GM21619 (cell line): ENCODE results near the gene SMS.

Experiments used
- ATAC-seq: cut with Tn5 transposase; IDR thresholded peaks from one replicate; pipeline ENCODE4 v1.9.1; 2021; ENCODE audit not compliant: unreplicated experiment

The SMS gene

GRCh38 chrX:21975812-21976211 is 35.3 kb downstream of the SMS start:
- ATAC-seq: no peak

- ATAC-seq: no peak
Measured at GRCh38 chrX:21978346-21978745, 37.8 kb downstream of the SMS start.

GRCh38 chrX:21982311-21982710 is 41.8 kb downstream of the SMS start:
- no peak for ATAC-seq

GRCh38 chrX:21985332-21985777 is 44.8 kb downstream of the SMS start:
- ATAC-seq: peak; percentile 81

GRCh38 chrX:21986596-21986995 is 46.1 kb downstream of the SMS start:
- no peak for ATAC-seq

- peak; percentile 44 for ATAC-seq
Measured at GRCh38 chrX:21989384-21989783, 48.9 kb downstream of the SMS start.

- no peak for ATAC-seq
Measured at GRCh38 chrX:21990832-21991231, 50.3 kb downstream of the SMS start.

GRCh38 chrX:21991504-21991903 is 51.0 kb downstream of the SMS start:
- no peak for ATAC-seq

- peak; percentile 78 for ATAC-seq
Measured at GRCh38 chrX:21993265-21993664, 52.8 kb downstream of the SMS start.

- ATAC-seq: no peak
Measured at GRCh38 chrX:21996872-21997455, 56.5 kb downstream of the SMS start.

GRCh38 chrX:21998037-21998436 is 57.5 kb downstream of the SMS start:
- no peak for ATAC-seq

GRCh38 chrX:22004866-22005265 is 64.4 kb downstream of the SMS start:
- ATAC-seq: no peak

GRCh38 chrX:22012051-22012450 is 71.5 kb downstream of the SMS start:
- no peak for ATAC-seq

- ATAC-seq: no peak
Measured at GRCh38 chrX:22012931-22013330, 72.4 kb downstream of the SMS start.

GRCh38 chrX:22015139-22015750 is 74.7 kb downstream of the SMS start:
- ATAC-seq: no peak

GRCh38 chrX:22021751-22022324 is 81.3 kb downstream of the SMS start:
- ATAC-seq: no peak

GRCh38 chrX:22024577-22024976 is 84.1 kb downstream of the SMS start:
- no peak for ATAC-seq

- ATAC-seq: no peak
Measured at GRCh38 chrX:22025751-22026150, 85.2 kb downstream of the SMS start.

- ATAC-seq: no peak
Measured at GRCh38 chrX:22026731-22027130, 86.2 kb downstream of the SMS start.

- no peak for ATAC-seq
Measured at GRCh38 chrX:22032084-22032483, 91.6 kb downstream of the SMS start, which contains the start of gene PHEX. TSS of gene PHEX (plus strand) at chrX:22032325. CDS start at chrX:22033006, 681 bp downstream.

GRCh38 chrX:22032506-22032905 is 92.0 kb downstream of the SMS start:
- ATAC-seq: no peak

- no peak for ATAC-seq
Measured at GRCh38 chrX:22033818-22034217, 93.3 kb downstream of the SMS start.

GRCh38 chrX:22035236-22035635 is 94.7 kb downstream of the SMS start:
- no peak for ATAC-seq
